DMS114 treated with DMSO at 0.1 percent for 48 hours (cell line): Measurements from ENCODE around the gene TCF7.
A peak's percentile ranks its signal among the peaks of the same experiment; 100 is the strongest.
"Not testable (repeated sequence)": the region's sequence is repeated elsewhere in the genome, so short reads cannot be mapped to it uniquely, and the experiment has no call there.

ENCODE experiments used
- DNase-seq: peaks from one replicate; lab custom pipeline; 2025; ENCODE audit not compliant: unreplicated experiment; lab: John Stamatoyannopoulos, UW

TCF7 gene

GRCh38 chr5:134143944-134144941 lies 29.8 kb downstream of the TCF7 start:
- DNase-seq, result no peak

DNA sequence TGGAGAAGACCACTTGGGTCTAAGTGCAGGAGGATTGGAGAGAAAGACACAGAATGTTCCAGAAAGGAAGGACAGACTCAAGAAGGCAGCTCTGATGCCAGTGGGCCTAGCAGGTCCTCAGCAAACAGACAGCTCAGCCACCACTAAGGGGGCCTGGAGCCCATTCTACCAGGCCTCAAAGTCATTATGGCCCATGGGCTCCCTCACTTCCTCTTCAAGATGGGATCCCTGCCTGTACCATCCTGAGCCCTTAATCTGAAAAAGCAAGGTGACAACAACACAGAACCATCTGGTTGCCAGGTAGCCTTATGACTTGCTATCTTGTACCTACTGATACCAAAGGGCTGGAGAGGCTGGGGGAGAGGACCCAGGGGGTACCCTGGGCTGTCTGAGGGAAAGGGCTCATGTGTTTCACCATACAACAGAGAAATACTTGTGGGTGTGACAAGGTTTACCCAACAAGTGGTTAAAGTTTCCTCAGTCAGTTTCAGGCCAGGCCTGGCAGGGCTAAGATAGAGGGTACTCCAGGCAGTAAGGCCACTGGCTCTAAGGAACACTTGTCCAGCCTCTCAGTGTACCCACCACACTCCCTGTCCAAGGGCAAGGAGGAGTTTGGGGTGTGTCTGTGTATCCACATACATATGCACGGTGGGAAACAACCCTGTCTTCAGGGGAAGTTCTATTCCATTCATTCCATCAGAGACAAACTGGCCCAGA lies 30.7 kb downstream of the TCF7 start:
- DNase-seq, result no peak

- DNase-seq, result peak; percentile 60
Measured at GRCh38 chr5:134145779-134146581, 31.5 kb downstream of the TCF7 start.

DNA sequence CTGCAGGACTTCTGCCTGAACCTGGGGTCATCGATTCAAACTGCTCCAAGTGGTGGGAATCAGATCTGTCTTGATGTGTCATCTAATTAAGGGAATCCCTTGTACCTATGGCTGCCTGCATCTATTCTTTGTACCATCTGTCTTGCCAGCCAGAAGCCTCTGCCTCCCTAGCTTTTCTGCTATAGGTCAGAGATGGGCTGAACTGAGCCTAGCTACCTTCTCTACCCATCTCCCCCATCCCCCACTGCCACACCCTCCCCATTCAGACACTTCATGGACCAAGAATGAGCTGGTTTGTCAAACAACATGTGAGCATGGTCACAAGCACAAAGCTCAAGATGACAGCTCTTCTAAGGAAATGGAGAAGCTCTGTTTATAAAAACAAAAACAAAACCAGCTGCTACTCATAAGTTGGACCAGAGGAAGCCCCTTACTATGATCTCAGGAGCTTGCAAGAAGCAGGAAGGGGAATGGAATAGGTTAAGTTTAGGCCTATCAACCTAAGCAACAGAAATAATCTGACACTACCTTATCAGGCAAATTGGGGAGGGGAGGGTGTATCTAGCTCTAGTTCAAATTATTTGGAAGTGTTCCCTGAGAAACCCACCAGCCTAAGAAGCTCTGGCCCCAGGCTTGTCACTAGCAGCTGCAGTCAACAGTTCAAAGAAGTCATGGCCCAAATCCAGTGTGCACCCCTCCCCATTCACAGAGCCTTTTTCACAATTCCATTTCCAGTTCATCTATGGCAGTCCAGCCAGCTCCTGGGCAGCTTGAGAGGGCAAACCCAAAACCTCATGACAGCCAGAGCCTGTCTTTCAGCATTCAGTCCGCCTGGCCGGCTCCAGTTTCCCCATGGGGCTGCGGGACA lies 32.4 kb downstream of the TCF7 start:
- no peak for DNase-seq

DNA sequence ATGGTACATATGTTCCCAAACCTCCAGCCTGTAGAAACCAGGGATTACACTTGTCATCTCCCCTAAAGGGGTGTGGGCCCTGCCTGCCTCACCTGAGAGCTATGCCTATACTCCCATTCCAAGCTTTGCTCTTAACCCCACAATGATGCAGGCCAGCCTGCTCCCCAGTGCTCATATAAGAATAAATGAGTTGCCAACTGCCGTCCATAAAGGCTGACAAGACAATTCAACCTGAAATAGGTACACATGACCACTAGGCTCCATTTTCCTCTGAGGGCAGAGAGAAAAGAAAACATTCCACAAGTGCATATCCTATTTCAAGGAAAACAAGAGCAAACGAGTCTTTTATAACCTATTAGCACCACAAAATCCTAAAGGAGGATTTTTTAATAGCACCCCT lies 33.8 kb downstream of the TCF7 start:
- DNase-seq, result no peak

GRCh38 chr5:134148986-134149539 lies 34.6 kb downstream of the TCF7 start:
- no peak for DNase-seq

- DNase-seq, result no peak
Measured at GRCh38 chr5:134149571-134150303, 35.3 kb downstream of the TCF7 start.

GRCh38 chr5:134151723-134152122 lies 37.2 kb downstream of the TCF7 start:
- DNase-seq, result no peak

GRCh38 chr5:134152173-134152832 lies 37.8 kb downstream of the TCF7 start:
- not testable (repeated sequence) for DNase-seq

- no peak for DNase-seq
Measured at GRCh38 chr5:134153241-134153640, 38.8 kb downstream of the TCF7 start.

GRCh38 chr5:134153657-134154056 lies 39.2 kb downstream of the TCF7 start:
- DNase-seq, result no peak

DNA sequence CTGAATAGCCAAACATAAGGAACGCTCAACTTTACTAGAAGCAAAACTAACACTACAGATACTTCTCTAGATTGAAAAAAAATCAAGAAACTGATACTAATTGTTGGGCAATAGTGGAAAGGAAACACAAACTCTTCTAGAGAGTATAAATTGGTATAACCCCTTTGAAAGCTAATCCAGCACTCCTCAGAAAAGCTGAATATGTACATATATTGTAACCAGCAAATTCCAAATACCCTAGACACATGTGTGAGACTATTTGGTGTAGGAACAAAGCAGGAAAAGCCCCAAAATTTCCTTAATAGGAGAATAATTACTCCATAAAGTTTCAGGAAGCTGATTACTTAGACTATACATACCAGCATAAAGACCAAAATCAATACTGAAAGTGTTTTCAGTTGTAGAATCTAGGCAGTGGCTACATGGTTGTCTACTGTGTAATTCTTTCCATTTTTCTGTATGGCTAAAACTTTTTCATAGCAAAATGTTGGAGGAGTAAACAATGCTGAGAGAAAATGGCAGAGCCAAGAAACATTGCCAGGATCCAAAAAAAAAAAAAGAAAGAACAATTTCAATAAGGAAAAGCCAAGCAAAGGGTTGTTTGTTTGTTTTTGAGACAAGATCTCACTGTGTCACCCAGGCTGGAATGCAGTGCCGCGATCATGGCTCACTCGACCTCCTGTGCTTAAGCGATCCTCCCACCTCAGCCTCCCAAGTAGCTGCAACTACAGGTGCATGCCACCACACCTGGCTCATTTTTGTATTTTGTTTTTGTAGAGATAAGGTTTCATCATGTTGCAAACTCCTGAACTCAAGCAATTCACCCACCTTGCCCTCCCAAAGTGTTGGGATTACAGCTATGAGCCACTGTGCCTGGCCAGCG lies 47.3 kb downstream of the TCF7 start:
- no peak for DNase-seq

DNA sequence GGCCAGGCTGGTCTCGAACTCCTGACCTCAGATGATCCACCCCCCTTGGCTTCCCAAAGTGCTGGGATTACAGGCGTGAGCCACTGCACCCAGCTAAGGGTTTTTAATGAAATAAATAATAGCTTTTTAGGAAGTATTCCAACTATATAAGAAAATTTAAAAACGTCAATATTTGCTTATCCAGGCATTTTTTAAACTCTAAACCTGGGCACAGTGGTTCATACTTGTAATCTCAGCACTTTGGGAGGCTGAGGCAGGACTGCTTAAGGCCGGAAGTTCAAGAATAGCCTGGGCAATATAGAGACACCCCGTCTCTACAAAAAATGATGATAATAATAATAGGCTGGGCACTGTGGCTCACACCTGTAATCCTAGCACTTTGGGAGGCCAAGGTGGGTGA lies 48.1 kb downstream of the TCF7 start:
- no peak for DNase-seq

- no peak for DNase-seq
Measured at GRCh38 chr5:134171972-134172371, 57.5 kb downstream of the TCF7 start.

DNA sequence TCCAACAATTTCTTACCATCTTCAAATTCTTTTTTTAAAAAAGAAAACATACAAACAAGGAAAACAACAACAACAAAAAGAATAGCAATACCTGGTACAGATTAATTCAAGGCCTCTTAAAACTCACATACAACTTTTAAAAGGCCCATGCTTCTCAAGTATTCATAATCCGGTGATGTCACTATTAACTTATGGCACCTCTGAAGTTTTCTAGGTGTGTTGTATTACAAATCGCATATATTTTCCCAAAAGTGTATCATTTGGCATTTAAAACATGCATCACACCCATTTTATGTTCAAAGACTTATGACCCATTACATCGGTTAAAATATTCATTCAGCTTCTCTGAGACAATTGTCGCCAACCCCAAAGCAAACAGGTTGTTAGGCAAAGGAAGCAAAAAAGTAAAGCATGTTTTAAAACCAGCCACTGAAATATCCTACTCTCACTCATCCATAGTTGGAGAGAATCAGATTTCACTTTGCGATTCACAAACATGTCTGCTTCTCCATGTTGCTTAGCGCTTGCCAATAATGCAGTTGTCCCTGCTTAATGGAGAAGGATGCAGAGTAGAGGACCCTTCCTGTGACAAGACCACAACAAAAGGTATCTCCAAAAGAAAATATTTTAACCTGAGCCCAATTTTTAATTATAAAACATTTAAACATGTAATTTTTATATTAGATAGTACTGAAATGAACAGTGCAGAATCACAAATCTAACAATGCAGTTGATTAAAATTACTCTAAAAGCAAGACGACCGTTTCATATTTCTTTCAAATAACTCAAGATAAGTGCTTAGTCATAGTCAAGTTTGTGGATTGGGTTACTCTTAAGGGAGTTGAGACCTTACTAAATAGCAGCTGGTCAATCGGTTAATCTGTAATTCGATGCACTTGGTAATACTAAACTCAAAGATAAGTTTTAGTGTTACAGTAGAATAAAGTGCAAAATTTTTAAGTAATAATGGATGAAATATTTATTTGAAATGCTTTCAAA lies 60.7 kb downstream of the TCF7 start:
- DNase-seq, result no peak

- DNase-seq, result no peak
Measured at GRCh38 chr5:134175921-134176510, 61.5 kb downstream of the TCF7 start.
